WTC11 (cell line): ENCODE results near the gene STRN. TPM values are rescaled to one million over a fixed set of nuclear protein-coding genes. Genes with fewer than 3 reads are reported as not detected.

ENCODE experiments used
- ATAC-seq: fragments of 200-7000 bp; cut with Tn5 transposase; 2 replicates; pipeline ENCODE4 v1.10.0; 2021; ENCODE audit warnings: mild to moderate bottlenecking, moderate library complexity
- CTCF ChIA-PET: fragments of 300-600 bp; sonication (Branson Sonifier 250); formaldehyde crosslinking; loops from one replicate; lab custom pipeline; 2021; ENCODE audit warnings: antibody characterized with exemption; lab: Charles Lee
- POLR2A ChIA-PET: fragments of 350-600 bp; sonication (Branson Sonifier 250); formaldehyde crosslinking; loops from one replicate; lab custom pipeline; 2021; ENCODE audit warnings: antibody characterized with exemption; lab: Charles Lee
- DNase-seq: peaks from one replicate; pipeline ENCODE4 v3.0.0; 2021; ENCODE audit warnings: low spot score
- H3K27ac Mint-ChIP-seq: 2 replicates; pipeline ENCODE4 v1.8.0; 2021; ENCODE audit warnings: mixed read lengths
- H3K27me3 Mint-ChIP-seq: 2 replicates; pipeline ENCODE4 v1.8.0; 2021; ENCODE audit warnings: low read depth, mild to moderate bottlenecking, moderate library complexity, mixed read lengths
- H3K36me3 Mint-ChIP-seq: 2 replicates; pipeline ENCODE4 v1.8.0; 2021; ENCODE audit warnings: mixed read lengths
- H3K4me1 Mint-ChIP-seq: 2 replicates; pipeline ENCODE4 v1.8.0; 2022; ENCODE audit warnings: mixed read lengths
- H3K4me3 Mint-ChIP-seq: 2 replicates; pipeline ENCODE4 v1.8.0; 2021; ENCODE audit warnings: mild to moderate bottlenecking, moderate library complexity, mixed read lengths
- H3K9me3 Mint-ChIP-seq: 2 replicates; pipeline ENCODE4 v1.8.0; 2021; ENCODE audit warnings: mixed read lengths
- AR ChIP-seq: fragments of 250-450 bp; sonication (Bioruptor Pico); IDR thresholded peaks from 2 replicates; pipeline ENCODE4 v1.9.0; 2021; ENCODE audit warnings: mild to moderate bottlenecking
- ATF1 ChIP-seq: sonication (generic); formaldehyde crosslinking; IDR thresholded peaks from 2 replicates; pipeline ENCODE4 v1.8.1; 2023; ENCODE audit warnings: mild to moderate bottlenecking, moderate library complexity, missing genetic modification reagents
- ATF6 ChIP-seq: sonication (generic); formaldehyde crosslinking; IDR thresholded peaks from 2 replicates; pipeline ENCODE4 v1.8.1; 2023; ENCODE audit warnings: mild to moderate bottlenecking, missing genetic modification reagents
- CBFB ChIP-seq: sonication (generic); formaldehyde crosslinking; IDR thresholded peaks from 2 replicates; pipeline ENCODE4 v1.8.1; 2022; ENCODE audit warnings: mild to moderate bottlenecking, low read depth, missing genetic modification reagents
- CREB1 ChIP-seq: sonication (generic); formaldehyde crosslinking; IDR thresholded peaks from 2 replicates; pipeline ENCODE4 v1.8.0; 2023; ENCODE audit warnings: mild to moderate bottlenecking, missing genetic modification reagents
- E2F1 ChIP-seq: sonication (generic); formaldehyde crosslinking; IDR thresholded peaks from 2 replicates; pipeline ENCODE4 v1.8.0; 2022; ENCODE audit warnings: mild to moderate bottlenecking, missing genetic modification reagents
- ESRRA ChIP-seq: sonication (generic); formaldehyde crosslinking; IDR thresholded peaks from 2 replicates; pipeline ENCODE4 v1.8.1; 2022; ENCODE audit warnings: mild to moderate bottlenecking, missing genetic modification reagents, borderline replicate concordance
- GRHL2 ChIP-seq: fragments of 250-450 bp; sonication (Bioruptor Pico); IDR thresholded peaks from 2 replicates; pipeline ENCODE4 v1.8.0; 2022; ENCODE audit warnings: mild to moderate bottlenecking, moderate library complexity; ENCODE audit not compliant: insufficient replicate concordance, severe bottlenecking
- HMGA2 ChIP-seq: fragments of 250-450 bp; sonication (Bioruptor Pico); IDR thresholded peaks from 2 replicates; pipeline ENCODE4 v1.4.0; 2021; ENCODE audit warnings: mild to moderate bottlenecking, moderate library complexity
- IRF1 ChIP-seq: sonication (generic); formaldehyde crosslinking; IDR thresholded peaks from 2 replicates; pipeline ENCODE4 v1.8.0; 2023; ENCODE audit warnings: missing genetic modification reagents
- KAT7 ChIP-seq: sonication (generic); formaldehyde crosslinking; IDR thresholded peaks from 2 replicates; pipeline ENCODE4 v1.8.1; 2023; ENCODE audit warnings: missing genetic modification reagents, mild to moderate bottlenecking, borderline replicate concordance
- NR2C2 ChIP-seq: sonication (generic); formaldehyde crosslinking; IDR thresholded peaks from 2 replicates; pipeline ENCODE4 v1.8.0; 2022; ENCODE audit warnings: mild to moderate bottlenecking, missing genetic modification reagents
- OVOL2 ChIP-seq: fragments of 250-450 bp; sonication (Bioruptor Pico); IDR thresholded peaks from 2 replicates; pipeline ENCODE4 v1.9.0; 2021; ENCODE audit warnings: mild to moderate bottlenecking, borderline replicate concordance
- TP53 ChIP-seq: sonication (generic); formaldehyde crosslinking; IDR thresholded peaks from 2 replicates; pipeline ENCODE4 v1.8.1; 2023; ENCODE audit warnings: mild to moderate bottlenecking, missing genetic modification reagents
- ZNF121 ChIP-seq: sonication (generic); formaldehyde crosslinking; IDR thresholded peaks from 2 replicates; pipeline ENCODE4 v1.8.0; 2023; ENCODE audit warnings: missing genetic modification reagents
- ZNF281 ChIP-seq: sonication (generic); formaldehyde crosslinking; IDR thresholded peaks from 2 replicates; pipeline ENCODE4 v1.8.0; 2023; ENCODE audit warnings: mild to moderate bottlenecking, missing genetic modification reagents
- ZNF396 ChIP-seq: fragments of 250-450 bp; sonication (Bioruptor Pico); IDR thresholded peaks from 2 replicates; pipeline ENCODE4 v1.8.0; 2021; ENCODE audit warnings: mild to moderate bottlenecking, moderate library complexity, borderline replicate concordance
- ZNF423 ChIP-seq: fragments of 250-450 bp; sonication (Bioruptor Pico); IDR thresholded peaks from 2 replicates; pipeline ENCODE4 v2.1.2; 2022; ENCODE audit warnings: mild to moderate bottlenecking, moderate library complexity
- ZNF512 ChIP-seq: sonication (generic); formaldehyde crosslinking; IDR thresholded peaks from 2 replicates; pipeline ENCODE4 v1.8.1; 2022; ENCODE audit warnings: missing genetic modification reagents, borderline replicate concordance
- total RNA-seq: library from RNA; stranded (reverse); gene quantifications from 3 replicates; pipeline ENCODE4 v1.2.3, GENCODE V29; 2021

STRN gene
- total RNA-seq, 1 experiment from 2014 or later: 34.7 TPM

- no peak for ATAC-seq
- DNase-seq: no peak
- CTCF ChIA-PET: no interaction called here
- Mint-ChIP-seq H3K27ac (no peak overlapping the region), H3K36me3 (peaks cover 3% of the 10 kb centered on the region), H3K4me1 (peaks cover 3% of the 10 kb centered on the region; the same call in 1 of the 2 replicates), H3K27me3 (no peaks in the 10 kb centered on the region), H3K9me3 (no peaks in the 10 kb centered on the region), H3K4me3 (no peak overlapping the region)
- POLR2A ChIA-PET: no interaction called here
- TF ChIP-seq ATF1 (no peak), ZNF121 (CRISPR knock-in tag) (no peak)
Measured at GRCh38 chr2:36912695-36913094, 53.6 kb downstream of the STRN start.

GRCh38 chr2:36911012-36911411, 55.3 kb downstream of the STRN start:
- CTCF ChIA-PET: no interaction called here
- POLR2A ChIA-PET: no interaction called here
- Mint-ChIP-seq H3K4me1 (peaks cover 3% of the 10 kb centered on the region; the same call in 1 of the 2 replicates), H3K4me3 (no peak overlapping the region), H3K27me3 (no peaks in the 10 kb centered on the region), H3K27ac (no peak overlapping the region), H3K9me3 (no peaks in the 10 kb centered on the region), H3K36me3 (peaks cover 3% of the 10 kb centered on the region)
- ATAC-seq: no peak
- TF ChIP-seq ATF6 (CRISPR knock-in tag) (no peak), CREB1 (CRISPR knock-in tag) (no peak), ESRRA (CRISPR knock-in tag) (no peak), ZNF512 (CRISPR knock-in tag) (no peak), IRF1 (CRISPR knock-in tag) (no peak), CBFB (no peak), AR (CRISPR knock-in tag) (no peak), HMGA2 (no peak), OVOL2 (CRISPR knock-in tag) (no peak), NR2C2 (CRISPR knock-in tag) (no peak), ZNF423 (no peak), KAT7 (CRISPR knock-in tag) (no peak)
- DNase-seq: no peak

- no peak for ATAC-seq
- Mint-ChIP-seq H3K4me3 (no peak overlapping the region), H3K9me3 (no peaks in the 10 kb centered on the region), H3K27ac (no peak overlapping the region), H3K27me3 (no peaks in the 10 kb centered on the region), H3K4me1 (peaks cover 3% of the 10 kb centered on the region; the same call in 1 of the 2 replicates), H3K36me3 (no peaks in the 10 kb centered on the region; the same call in 1 of the 2 replicates)
- ChIA-PET CTCF (no interaction called here), POLR2A (no interaction called here)
- no peak for DNase-seq
- no peak for TF ChIP-seq ZNF396 (CRISPR knock-in tag)
- no peak for TF ChIP-seq IRF1 (CRISPR knock-in tag)
- no peak for TF ChIP-seq E2F1 (CRISPR knock-in tag)
- no peak for TF ChIP-seq ZNF281
- no peak for TF ChIP-seq GRHL2 (CRISPR knock-in tag)
- TF ChIP-seq TP53 (CRISPR knock-in tag): no peak
Measured at GRCh38 chr2:36906277-36906676, 60.1 kb downstream of the STRN start.
